Tibial artery (tissue), 4 donors: ENCODE data around the gene NDUFS7.

ENCODE experiments used
- DNase-seq, 2 donors: peaks; one replicate each; pipeline ENCODE4 v3.0.0-alpha.2; 2019
- H3K27ac ChIP-seq, 2 donors: fragments of 200-600 bp; sonication (generic) in 1 of 2; 1 replicate in 1 of 2; 2 replicates in 1 of 2; pipeline ENCODE4 v1.5.1; 2018 to 2019; ENCODE audit warnings: mild to moderate bottlenecking in 1 of 2
- H3K27me3 ChIP-seq, 2 donors: fragments of 200-600 bp; sonication (generic) in 1 of 2; one replicate each; pipeline versions ENCODE4 v1.5.1 to v1.6.0; 2016 to 2019
- H3K36me3 ChIP-seq, 3 donors: fragments of 200-600 bp; sonication (generic) in 2 of 3; one replicate each; pipeline ENCODE4 v1.5.1; 2016 to 2019; ENCODE audit warnings: mild to moderate bottlenecking in 2 of 3
- H3K4me1 ChIP-seq, 4 donors: fragments of 200-600 bp; sonication (generic) in 2 of 4; 1 replicate in 3 of 4; 2 replicates in 1 of 4; pipeline ENCODE4 v1.5.1; 2016 to 2019
- H3K4me3 ChIP-seq, 2 donors: fragments of 200-600 bp; sonication (generic) in 1 of 2; 1 replicate in 1 of 2; 2 replicates in 1 of 2; pipeline ENCODE4 v1.5.1; 2018 to 2019; ENCODE audit warnings: mild to moderate bottlenecking in 2 of 2
- H3K9me3 ChIP-seq, 3 donors: fragments of 200-600 bp; sonication (generic) in 1 of 3; one replicate each; pipeline ENCODE4 v1.5.1; 2016 to 2019
- CTCF ChIP-seq, 2 experiments: fragments of 200-600 bp in 1 of 2; fragments of 450-650 bp in 1 of 2; IDR thresholded peaks; one replicate each; pipeline ENCODE4 v1.5.1; 2017 to 2019; ENCODE audit warnings: antibody characterized with exemption in 2 of 2, mild to moderate bottlenecking in 1 of 2, moderate library complexity in 1 of 2
- intact Hi-C: fragments of 100-400 bp; cut with DNase I; formaldehyde crosslinking; loops from one replicate; pipeline ENCODE4 v1.15.0; 2023; ENCODE audit warnings: low total_unique reads

The NDUFS7 gene

GRCh38 chr19:1401889-1402217 lies 18.1 kb downstream of the NDUFS7 start:
- Histone ChIP-seq H3K4me1 (peaks cover 0 to 46% (median 33%) of the 10 kb centered on the region in 4 donors), H3K4me3 (peak overlapping the region; percentile 59 to 60), H3K9me3 (no peaks in the 10 kb centered on the region), H3K27ac (peak overlapping the region in 1 of 2 donors; percentile 36), H3K36me3 (peaks cover 0 to 5% (median 0%) of the 10 kb centered on the region in 3 donors), H3K27me3 (no peaks in the 10 kb centered on the region)
- DNase-seq = no peak
- intact Hi-C loops = loop anchor here (5.0 to 10.0 kb wide), 2 partner anchors 47 to 125 kb away; partner anchors contain the start of gene FAM174C
- TF ChIP-seq CTCF (IDR thresholded peaks at IDR 0.05) = no peak

GRCh38 chr19:1402411-1403070 lies 18.8 kb downstream of the NDUFS7 start:
- Histone ChIP-seq H3K9me3 (no peaks in the 10 kb centered on the region), H3K27me3 (no peaks in the 10 kb centered on the region), H3K27ac (peak overlapping the region in 1 of 2 donors; percentile 24), H3K36me3 (no peaks in the 10 kb centered on the region), H3K4me3 (peak overlapping the region in 1 of 2 donors; percentile 1), H3K4me1 (peaks cover 0 to 46% (median 34%) of the 10 kb centered on the region in 4 donors)
- intact Hi-C loops = loop anchor here (5.0 to 10.0 kb wide), 2 partner anchors 48 to 125 kb away; partner anchors contain the start of gene FAM174C
- DNase-seq = no peak
- TF ChIP-seq CTCF (IDR thresholded peaks at IDR 0.05) = no peak

- peak; percentile 98 to 99 for DNase-seq
- Histone ChIP-seq H3K27ac (peak overlapping the region; percentile 65 to 68), H3K27me3 (no peaks in the 10 kb centered on the region), H3K36me3 (peaks cover 0 to 5% (median 0%) of the 10 kb centered on the region in 3 donors), H3K4me1 (peaks cover 0 to 55% (median 47%) of the 10 kb centered on the region in 4 donors), H3K4me3 (peak overlapping the region; percentile 89 to 97), H3K9me3 (no peaks in the 10 kb centered on the region)
- no peak for TF ChIP-seq CTCF (IDR thresholded peaks at IDR 0.05)
- intact Hi-C loops = loop anchor here (10.0 kb wide), 1 partner anchor 52 kb away; a partner anchor contains a TSS
Measured at GRCh38 chr19:1406774-1407527, 23.2 kb downstream of the NDUFS7 start.

GRCh38 chr19:1407528-1408299 lies 24.0 kb downstream of the NDUFS7 start, which contains the start of gene DAZAP1:
TSS of gene DAZAP1 (plus strand) at chr19:1407586. CDS start at chr19:1407774, 188 bp downstream.
- H3K27ac ChIP-seq = peak within 1 kb of the TSS; percentile 92 to 97
- peaks cover 0 to 54% (median 48%) of the 10 kb centered on the region in 4 donors for H3K4me1 ChIP-seq
- peaks cover 0 to 8% (median 0%) of the 10 kb centered on the region in 3 donors for H3K36me3 ChIP-seq
- no peaks in the 10 kb centered on the region for H3K27me3 ChIP-seq
- intact Hi-C loops = loop anchor here (10.0 kb wide), 1 partner anchor 53 kb away; a partner anchor contains a TSS
- H3K4me3 ChIP-seq = peak within 1 kb of the TSS; percentile 89 to 97
- no peaks in the 10 kb centered on the region for H3K9me3 ChIP-seq
- DNase-seq = peak in 1 of 2 donors; percentile 75
- no peak for TF ChIP-seq CTCF (IDR thresholded peaks at IDR 0.05)
